GM19193 (cell line): ENCODE measurements around the gene CFAP47.

Experiments
- POLR2A ChIP-seq: IDR thresholded peaks from 4 replicates; pipeline ENCODE4 v1.6.1; 2011; ENCODE audit not compliant: insufficient read depth, insufficient read length; ENCODE audit errors: extremely low read depth

The CFAP47 gene

DNA sequence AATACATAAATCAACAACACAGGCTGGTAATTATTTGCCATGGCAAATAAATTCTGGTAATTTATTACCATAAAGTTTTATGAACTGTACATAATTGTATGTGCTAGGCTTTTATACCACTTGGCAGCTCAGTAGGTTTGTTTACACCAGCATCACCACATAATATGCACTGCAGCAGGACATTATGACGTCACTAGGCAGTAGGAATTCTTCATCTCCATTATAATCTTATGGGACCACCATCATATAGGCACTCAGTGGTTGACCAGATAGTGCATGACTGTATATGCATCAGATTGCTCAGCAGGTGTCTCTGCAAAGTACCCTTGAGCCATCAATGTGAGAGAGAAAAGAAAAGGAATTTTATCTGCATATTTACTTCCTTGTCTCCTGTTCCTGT, 295.4 kb downstream of the CFAP47 start:
- TF ChIP-seq POLR2A, result no peak

DNA sequence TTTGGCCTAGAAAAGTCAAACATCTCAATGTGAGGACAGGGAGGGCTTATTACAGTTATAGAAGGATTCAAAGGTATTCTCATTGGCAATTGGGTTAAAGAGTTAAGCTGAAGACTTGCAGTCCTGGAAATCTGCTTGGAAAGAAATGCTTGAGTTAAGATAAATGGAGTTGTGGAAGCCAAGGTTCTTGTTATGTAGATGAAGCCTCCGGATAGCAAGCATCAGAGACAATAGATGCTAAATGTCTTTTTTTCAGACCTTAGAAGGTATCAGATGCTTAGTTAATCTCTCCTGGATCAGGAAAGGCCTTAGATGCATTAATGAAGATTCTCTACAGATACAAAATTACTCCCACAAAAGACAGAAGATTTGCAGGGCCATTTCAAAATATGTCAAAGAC, 299.3 kb downstream of the CFAP47 start:
- TF ChIP-seq POLR2A, result no peak

DNA sequence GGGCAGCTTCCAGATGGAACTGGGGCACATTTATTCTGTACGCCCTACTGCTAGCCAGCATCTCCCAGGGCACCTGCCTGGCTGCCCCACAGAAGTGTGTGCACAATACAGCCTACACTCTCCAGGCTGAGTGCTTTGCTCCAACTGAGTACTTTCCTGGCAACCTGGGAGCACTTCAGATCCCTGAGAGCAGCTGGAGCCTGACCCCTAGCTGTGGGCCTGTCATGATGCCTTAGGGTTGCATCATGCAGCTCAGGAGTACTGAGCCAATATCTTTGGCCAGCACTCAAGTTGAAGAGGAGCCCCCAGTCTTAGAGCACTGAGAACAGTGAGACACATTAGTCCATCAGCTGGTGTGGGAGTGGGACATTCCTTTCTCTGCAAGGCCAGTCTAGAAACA, 321.9 kb downstream of the CFAP47 start:
- TF ChIP-seq POLR2A, result no peak

DNA sequence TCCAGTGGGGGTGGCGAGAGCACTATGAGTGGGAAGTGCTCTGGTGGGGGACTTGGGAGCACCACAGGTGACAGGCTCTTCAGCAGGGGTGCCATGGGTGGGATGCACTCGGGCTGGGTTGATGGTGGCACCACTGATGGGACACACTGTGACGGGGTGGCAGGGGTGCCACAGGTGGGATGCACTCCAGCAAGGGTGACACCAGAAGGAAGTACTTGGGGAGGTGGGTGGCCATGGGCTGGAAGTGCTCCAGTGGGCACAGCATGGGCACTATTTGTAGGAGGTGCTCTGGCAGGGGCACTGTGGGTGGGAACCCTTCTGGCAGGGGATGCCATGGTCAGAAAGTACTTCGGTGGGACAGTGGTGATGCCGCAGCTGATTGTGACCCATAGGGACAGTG, 346.6 kb downstream of the CFAP47 start:
- TF ChIP-seq POLR2A, result no peak

DNA sequence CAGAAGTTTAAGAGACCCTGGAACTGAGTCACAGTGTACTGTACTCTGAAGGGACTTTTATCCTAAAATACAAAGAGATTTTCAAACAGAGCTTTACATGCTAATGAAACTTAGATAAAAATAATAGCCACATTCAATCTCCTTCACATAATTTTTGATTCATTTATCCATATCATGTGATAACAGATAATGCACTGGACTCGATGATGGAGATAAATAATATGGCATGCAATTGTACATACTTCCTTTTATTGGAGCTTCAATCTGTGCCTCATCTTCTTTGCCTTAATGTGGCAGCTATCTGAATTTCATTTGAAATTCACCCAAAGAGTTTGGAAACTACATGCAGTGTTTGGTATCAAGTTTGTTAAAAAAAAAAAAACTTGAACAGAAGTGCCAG, 390.6 kb downstream of the CFAP47 start:
- no peak for TF ChIP-seq POLR2A

DNA sequence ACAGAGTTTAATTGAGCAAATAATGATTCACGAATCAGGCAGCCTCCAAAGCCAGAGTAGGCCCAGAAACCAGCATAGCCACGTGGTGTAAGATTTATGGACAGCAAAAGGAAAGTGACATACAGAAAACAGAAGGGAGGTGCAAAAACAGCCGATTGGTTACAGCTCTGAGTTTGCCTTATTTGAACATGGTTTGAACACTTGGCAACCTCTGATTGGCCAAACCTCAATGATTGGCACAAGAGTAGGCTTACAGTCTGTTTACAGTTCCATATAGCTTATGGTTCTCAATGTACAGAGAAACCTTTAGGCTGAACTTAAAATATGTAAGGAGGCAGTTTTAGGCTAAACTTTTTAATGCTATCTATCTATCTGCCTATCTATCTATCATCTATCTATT, 394.8 kb downstream of the CFAP47 start:
- TF ChIP-seq POLR2A, result no peak

DNA sequence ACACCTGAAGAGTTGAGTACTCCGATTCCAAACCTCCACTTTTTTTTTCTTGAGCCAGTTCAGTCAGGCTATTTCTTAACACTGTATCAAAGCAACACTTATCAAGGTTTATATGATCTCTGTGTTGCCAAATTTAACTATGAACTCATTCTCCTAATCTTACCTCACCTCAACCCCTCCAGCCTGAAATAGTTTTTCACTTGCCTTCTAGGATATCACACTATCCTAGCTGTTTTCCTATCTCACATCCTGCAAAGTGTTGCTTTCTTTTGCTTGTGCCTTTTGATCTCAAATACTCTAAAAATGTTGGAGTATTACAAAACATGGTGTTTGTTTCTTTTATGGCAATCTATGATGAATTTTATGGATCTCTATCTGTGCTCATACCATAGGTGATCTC, 415.0 kb downstream of the CFAP47 start:
- TF ChIP-seq POLR2A, result no peak

DNA sequence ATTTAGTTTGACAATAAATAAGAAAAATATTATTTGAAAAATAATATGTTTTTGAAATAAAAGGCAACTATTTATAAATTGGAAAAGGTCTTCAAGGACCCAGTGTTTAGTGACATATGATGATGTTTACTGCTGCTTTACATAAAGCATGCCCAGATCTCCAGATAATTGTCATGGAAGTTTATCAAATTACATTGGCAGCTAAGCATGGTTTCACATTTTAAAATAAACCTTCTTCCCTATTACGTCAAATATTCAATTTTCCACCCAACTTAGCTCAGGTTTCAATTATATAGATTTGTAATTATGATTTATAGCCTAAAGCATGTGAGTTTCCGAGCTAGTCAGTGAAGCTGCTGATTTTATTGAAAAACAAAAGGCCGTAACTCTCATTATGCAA, 417.2 kb downstream of the CFAP47 start:
- TF ChIP-seq POLR2A, result no peak

DNA sequence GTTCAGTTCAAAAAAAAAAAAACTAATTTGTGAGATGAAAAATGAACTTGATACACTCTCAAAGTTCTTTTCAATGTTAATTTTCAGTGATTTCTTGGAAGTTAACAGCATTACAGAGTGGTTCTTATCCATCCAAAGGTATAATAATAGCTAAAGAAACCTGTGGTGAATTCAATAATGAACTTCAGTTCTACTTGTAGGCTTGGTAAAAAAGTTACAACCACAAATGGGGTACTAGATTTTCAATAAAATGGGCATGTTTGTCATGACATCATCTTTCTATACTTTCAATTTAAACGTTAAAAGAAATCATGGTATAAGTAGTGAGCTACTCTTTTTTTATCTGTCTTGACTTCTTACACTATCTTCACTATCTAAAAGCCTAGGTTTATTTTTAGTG, 424.8 kb downstream of the CFAP47 start:
- TF ChIP-seq POLR2A, result no peak

DNA sequence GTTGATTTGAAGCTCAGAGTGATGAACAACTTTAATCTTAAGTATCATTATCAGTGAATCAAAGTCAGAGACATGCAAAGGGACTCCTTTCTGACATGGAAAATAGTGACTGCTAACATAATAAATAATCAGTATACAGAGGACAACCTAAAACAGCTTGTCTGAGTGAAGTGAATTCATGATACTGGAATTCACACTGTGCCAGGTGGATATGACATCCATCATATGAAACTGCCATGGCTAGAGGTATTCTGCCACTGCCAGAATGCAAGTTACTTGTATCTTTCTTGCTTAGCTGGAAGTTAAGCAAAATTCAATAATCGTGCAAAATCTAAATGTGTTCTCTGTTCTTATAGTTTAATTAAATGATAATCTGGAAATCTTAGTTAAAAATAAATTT, 429.0 kb downstream of the CFAP47 start:
- no peak for TF ChIP-seq POLR2A

DNA sequence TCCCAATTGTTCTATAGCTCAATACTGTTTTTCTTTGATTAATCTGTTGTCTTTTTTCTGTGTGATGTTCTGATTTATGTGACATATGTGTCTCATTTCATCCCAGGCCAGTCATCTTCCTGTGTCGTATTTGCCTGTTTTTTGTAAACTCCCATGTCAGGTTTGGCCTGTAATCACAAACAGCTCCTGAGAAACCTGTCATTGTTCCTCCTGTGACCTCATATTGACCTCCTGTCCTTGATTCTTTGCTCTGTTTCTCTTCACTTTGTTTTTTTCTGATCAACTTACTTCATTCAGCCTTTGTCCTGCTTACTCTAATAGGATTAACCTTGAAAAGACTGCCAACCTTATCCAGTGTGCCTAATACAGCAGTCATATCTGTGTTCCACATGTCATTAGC, 438.3 kb downstream of the CFAP47 start:
- no peak for TF ChIP-seq POLR2A

DNA sequence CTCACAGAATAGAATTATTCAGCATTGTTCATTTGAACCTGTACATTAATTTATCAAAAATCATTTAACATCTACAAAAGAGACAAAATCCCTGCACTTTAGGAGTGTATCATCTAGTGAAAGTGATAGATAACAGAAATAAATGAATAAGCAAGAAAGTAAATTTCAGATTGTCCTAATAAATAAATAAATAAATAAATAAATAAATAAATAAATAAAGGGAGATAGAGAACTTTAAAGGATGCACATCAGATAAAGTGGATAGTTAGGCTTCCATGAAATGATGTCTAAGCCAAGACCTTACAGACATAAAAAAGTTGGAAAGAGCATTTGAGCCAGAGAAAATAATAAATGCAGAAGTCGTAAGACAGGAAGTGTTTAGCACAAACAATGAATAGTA, 444.7 kb downstream of the CFAP47 start:
- no peak for TF ChIP-seq POLR2A

DNA sequence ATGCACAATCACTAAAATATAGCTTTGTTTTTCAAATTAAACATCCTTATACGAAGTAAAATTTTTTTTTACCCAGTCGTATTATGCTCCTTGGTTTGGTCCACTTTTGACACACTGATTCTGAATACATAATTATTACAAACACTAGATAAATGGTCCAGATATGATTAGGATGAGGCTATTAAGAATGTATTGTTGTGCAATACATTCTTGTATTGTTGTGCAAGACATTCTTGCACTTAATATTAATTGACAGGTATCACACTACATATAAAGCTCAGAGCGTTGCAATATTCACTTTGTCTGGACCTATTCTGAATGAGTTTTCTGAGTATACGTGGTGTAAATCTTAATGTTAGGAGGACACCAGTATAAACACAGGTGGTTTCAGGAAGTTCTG, 464.0 kb downstream of the CFAP47 start:
- no peak for TF ChIP-seq POLR2A

DNA sequence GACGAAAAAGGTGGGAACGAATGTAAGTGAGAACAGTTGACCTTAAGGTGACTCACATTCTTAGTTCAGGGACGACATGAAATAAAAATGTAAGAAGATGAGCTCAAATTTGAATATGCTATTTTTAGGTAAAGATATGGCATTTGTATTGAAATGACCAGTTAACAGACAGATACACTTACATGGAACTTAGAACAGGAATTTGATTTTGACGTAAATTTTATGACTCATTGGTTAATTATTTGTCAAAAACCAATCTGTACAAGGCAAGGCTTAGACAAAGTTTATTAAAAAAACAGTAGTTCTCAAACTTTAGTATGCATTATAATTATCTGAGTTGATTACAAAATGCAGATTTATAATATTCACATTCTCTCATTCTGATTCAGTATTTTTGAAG, 469.4 kb downstream of the CFAP47 start:
- TF ChIP-seq POLR2A, result no peak

DNA sequence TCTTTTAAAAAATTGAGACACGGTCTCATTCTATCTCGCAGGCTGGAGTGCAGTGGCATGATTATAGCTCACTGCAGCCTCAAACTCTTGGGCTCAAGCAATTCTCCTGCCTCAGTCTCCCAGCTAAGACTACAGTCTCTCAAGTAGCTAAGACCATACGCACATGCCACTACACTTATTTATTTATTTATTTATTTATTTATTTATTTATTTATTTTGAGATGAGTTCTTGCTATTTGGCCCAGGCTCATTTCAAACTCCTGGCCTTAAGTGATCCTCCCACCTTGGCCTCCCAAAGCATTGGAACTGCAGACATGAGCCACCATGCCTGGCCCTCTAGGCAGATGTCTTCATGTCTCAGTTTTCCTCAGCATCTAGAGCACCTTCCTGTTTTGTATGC, 482.2 kb downstream of the CFAP47 start:
- TF ChIP-seq POLR2A, result no peak

DNA sequence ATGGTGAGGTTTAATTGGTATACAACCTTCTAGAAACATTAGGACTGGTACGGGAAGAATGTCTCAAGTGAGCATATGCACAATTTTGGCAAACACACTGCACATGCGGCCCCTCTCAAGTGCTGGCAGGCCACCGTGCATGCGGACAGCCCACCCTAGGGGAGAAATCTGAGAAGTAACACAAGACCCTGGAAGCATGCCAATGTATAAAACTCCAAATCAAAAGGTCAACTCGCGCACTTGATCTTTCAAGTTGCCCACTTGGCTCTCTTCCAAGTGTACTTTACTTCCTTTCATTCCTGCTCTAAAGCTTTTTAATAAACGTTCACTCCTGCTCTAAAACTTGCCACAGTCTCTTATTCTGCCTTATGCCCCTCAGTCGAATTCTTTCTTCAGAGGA, 488.3 kb downstream of the CFAP47 start:
- TF ChIP-seq POLR2A, result no peak

DNA sequence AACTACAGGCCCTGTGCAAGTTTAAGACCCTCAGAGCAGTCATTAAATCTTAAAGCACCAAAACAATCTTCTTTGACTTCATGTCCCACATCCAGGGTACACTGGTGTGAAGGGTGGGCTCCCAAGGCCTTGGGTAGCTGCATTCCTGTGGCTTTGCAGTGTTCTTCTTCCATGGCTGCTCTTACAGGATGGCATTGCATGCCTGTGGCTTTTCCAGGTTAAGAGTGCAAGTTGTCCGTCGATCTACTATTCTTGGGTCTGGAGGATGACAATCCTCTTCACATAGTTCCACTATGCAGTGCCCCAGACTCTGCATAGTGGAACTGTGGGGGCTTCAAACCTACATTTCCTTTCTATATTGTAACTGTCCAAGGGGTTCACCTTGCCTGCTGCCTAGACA, 494.5 kb downstream of the CFAP47 start:
- TF ChIP-seq POLR2A, result no peak

DNA sequence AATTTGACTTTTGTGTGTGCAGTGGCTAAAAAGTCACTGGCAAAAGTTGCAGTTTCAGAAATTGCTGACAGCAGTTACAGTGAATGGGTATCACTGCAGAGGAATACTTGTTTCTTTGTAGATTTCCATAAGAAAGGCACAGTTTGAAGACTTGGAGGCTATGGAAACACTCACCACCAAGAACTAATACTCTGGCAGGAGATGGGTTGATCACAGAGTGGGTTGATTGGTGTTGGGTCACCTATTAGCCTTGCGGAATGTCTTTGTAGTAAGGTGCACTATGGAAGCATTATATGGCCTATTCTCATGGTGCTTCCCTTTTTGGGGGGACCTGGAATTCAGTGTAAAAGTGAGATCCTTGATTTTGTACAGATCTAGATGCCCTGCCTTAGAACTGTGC, 502.8 kb downstream of the CFAP47 start:
- TF ChIP-seq POLR2A, result no peak
